ENCODE measurements around the gene RIN1.
A peak's percentile ranks its signal among the peaks of the same experiment; 100 is the strongest.
"Not testable (repeated sequence)": the region's sequence is repeated elsewhere in the genome, so short reads cannot be mapped to it uniquely, and the experiment has no call there.

RIN1 gene

DNA sequence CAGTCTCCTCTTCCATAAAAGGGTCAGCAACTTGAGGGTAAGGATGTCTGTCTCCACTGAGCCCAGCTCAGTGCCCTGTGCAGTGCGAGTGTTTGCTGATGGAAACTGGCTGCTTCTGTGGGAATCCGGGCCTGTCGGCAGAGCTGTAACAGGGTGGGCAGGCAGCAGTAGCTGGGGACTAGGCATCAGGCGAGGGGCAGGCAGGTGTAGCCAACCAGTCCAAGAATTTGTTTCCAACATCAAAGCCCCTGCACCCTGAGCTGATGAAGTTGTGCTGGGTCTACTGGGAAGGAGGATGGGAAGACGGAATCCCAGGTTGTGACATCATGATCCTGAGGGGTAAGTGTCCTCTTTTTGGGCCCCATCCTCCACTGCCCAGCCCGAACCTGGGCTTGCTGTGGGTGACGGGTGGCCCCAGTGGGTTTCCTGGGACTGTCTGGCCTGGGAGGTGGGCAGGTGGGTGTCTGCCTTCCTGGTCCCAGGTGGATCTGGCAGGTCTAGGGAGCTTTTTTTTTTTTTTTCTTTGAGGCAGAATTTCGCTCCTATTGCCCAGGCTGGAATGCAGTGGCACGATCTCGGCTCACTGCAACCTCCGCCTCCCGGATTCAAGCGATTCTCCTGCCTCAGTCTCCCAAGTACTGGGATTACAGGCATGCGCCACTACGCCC lies 24.3 kb upstream of the RIN1 start:
- no peak for ATAC-seq

DNA sequence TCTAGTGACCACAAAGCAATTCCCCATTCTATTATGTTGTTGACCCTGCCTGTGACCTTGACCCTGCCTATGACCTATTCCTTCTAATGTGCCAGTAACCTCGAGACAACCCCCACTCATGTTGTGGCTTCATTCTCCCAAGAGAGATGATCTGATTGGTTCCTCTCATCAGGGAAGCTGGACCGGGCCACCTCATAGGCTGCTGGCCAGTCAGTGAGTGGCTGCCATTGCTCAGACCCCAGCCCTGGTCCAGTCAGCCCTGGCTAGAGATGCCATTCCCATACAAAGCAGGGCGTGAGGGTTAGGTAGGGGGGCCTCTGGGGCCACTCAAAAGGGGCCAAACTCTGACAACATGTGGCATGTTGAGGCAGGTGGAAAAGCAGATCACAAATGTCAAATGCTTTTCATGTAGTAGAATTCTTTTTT lies 23.4 kb upstream of the RIN1 start:
- ATAC-seq: no peak

DNA sequence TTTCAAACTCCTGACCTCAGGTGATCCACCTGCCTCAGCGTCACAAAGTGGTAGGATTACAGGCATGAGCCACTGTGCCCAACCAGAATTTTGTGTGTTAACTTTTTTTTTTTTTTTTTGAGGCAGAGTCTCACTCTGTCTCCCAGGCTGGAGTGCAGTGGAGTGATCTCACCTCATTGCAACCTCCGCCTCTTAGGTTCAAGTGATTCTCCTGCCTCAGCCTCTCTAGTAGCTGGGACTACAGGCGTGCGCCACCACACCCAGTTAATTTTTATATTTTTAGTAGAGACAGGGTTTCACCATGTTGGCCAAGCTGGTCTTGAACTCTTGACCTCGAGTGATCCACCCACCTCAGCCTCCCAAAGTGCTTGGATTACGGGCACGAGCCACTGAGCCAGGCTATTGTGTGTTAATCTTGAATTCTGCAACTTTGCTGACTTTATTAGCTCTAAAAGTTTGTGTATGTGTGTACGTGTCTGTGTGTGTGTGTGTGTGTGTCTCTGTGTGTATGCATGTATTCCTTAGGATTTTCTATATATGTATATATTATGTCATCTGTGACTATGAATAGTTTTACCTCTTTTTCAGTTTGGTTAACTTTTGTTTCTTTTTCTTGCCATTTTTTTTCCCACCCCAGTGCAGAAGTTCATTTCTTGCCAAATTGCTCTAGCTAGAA lies 14.5 kb upstream of the RIN1 start:
- not testable (repeated sequence) for ATAC-seq

DNA sequence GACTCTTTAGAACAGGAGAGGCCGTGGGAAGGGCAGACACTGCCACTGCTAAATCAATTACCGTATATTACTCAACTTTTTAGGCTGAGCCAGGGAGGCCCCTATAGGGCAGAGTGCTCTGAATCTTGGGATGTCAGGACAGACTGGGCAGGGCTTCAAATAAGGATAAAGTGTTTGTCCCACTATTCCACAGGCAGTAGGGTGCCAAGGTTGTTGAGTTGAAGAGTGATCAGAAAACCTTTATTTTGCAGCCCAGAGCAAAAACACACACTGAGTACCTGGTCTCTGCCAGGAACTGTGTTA lies 12.8 kb upstream of the RIN1 start:
- ATAC-seq: no peak

DNA sequence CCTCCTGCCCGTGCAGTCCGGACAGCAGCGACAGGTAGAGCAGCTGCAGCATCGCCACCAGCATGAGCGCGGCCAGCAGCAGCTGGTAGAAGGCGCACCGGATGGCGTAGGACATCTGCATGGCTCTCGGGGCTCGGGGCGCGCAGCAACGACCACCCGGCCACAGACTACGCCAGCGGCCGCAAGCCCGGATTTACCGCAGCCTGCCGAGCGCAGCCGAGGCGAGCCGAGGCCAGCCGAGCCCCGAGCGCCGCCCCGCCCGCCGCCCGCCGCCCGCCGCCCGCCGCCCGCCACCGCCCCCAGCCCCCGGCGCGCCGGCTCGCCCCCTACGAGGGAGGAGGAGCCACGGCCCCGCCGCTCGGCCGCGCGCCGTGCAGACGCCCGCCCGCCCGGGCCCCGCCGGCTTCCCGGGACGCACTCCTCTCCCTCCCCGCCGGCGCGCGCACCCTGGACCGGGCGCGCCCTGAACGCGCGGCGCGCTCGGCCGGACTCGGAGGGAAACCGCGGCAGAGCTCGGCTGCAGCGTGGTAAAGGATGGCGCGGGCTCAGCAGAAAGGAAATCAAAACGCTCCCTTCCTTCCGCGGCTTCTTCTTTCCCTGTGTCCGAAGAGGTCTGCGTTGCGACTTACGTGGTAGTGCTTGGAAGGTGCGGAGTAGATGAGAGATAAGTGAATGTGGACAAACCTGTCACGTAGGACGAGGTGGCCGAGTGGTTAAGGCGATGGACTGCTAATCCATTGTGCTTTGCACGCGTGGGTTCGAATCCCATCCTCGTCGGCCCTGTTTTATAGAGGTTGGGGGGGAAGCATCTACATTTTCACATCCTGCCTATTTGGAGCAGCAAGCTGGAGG lies 11.4 kb upstream of the RIN1 start, which contains the start of gene B4GAT1:
Gene B4GAT1, minus strand, starts transcription at position 205 of the 852 bp plus-strand sequence. Its CDS starts 84 bp downstream, at position 121.
- peak; percentile 63 to 72 for ATAC-seq

DNA sequence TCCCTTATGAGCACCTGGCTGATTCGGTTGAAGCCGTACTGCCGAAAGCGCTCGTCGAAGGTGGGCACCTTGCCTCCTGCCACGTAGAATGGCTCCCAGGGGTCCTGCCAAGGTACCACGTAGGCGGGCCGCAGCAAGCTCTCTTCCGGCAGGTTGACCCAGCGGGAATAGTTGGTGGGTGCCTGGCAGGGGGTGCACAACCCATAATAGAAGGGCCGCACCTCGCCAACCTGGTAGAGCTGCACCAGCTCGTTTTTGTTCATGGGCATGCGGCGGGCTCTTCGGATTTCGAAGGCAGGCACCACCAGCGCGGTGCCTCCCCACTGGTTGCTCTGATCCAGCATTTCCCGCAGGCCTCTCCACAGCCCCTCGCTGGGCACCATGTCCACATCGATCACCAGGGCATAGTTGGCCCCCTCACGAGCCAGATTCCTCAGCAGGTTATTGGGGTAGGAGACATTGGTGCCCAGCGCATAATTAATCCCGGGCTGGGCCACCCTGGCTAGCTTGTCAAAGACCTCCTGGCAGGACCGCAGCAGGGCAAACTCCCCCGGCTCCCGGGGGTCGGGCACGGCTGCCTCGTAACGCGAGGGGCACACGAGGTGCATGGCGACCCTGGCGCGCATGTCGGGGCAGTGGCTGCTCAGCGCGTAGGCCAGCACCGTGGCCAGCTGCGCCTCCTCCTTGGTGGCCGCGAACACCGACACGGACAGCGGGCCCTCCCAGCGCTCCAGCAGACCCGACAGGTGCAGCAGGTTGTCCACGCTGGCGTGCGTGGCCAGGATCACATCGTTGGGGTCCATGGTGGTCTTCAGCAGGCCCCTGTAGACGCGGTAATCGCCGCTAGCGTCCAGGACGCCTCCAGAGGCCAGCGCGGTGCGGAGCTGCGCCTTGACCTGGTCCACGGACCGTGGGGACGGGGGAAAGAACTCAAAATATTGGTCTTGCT lies 10.5 kb upstream of the RIN1 start:
- ATAC-seq: no peak

DNA sequence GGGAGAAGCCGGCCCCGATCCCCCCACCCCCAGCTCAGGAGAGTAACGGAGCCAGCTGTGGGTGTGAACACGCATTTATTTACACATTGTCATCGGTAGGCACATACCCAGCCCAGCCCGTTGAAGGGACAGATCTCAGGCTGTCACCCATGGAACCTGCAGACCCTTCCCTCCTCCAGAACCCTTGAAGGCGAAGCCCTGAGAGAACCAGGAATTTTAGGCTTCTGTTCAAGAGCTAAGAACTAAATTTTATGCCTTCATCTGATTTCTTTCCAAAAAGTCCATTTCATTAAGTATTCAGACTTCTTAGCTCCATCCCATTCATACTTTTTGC lies 9.0 kb upstream of the RIN1 start:
- ATAC-seq: peak; percentile 5 to 6

DNA sequence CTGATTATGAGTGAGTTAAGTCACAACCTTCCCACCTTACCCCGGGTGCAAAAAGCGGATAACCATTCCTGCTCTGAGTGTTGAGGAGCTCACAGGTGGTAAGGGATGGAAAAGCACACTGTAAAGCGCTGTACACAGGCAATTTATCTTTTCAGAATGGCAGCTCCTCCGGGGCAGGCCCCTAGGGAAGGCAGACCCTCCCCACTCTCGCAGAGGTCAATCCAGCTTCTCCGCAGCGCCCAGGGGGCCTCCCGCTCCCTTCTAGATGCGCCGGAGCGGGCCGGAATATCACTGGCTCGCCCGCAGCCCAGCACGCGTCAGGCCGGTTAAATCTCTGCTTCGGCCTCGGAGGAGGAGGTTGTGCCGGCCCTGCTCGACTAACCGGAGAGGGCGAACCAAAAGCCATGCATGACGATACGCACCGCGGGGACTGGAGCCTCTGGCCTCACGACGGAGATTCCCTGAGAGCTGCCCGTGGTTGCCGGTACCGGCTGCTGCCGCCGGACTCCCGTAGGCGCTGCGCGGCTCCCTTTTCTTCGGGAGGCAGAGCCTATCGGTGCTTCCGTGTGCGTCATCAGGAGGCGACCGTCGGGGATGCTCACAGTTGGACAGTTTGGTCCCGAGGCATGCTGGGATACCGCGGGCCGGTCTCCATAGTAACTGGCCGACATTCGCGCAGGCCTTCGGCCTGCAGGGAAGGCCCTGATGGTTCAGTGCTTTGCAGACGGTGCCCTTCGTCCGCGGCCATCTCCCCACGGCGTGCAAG lies 8.5 kb upstream of the RIN1 start, which contains the start of gene BRMS1:
Gene BRMS1, minus strand, starts transcription at position 555 of the 766 bp plus-strand sequence. CDS start 2,870 bp downstream, outside the sequence.
- ATAC-seq: peak; percentile 82 to 86

DNA sequence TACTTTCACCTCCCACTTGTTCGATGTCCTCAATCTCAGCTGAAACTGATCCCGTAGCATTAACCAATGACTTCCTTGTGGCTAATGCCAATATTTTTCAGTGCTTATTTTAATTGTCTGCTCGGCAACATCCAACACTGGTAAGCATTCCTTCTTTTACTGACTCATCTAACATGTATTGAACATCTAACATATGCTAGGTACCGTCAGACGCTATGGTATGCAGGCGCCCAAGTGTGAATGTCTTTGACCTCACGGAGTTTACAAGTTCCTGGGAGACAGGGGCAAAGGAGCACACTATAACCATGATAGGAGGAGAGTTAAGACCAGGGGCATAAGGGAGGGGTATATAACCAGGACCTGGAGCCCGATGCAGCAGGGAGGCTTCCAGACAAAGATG lies 6.9 kb upstream of the RIN1 start:
- ATAC-seq: no peak

DNA sequence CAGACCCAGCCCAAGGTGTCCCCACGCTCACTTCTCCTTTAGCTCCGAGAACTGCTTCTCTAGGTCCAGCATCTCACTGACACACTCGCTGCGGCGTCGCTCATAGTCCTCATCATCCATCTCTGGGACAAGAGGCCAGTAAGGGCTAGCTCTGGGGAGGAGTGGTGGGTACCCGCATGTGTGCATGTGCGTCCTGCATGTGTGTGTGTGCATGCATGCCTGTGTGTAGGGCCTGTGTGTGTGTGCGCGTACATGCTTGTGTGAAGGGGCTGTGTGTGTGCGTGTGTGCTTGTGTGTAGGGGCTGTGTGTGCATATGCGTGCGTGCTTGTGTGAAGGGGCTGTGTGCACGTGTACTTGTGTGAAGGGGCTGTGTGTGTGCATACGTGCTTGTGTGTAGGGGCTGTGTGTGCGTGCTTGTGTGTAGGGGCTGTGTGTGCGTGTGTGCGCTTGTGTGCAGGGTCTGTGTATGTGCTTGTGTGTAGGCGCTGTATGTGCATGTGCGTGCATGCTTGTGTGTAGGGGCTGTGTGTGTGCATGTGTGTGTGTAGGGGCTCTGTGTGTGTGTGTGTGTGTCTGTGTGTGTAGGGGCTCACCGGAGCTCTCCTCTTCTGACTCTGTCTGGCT lies 5.4 kb upstream of the RIN1 start:
- no peak for ATAC-seq

DNA sequence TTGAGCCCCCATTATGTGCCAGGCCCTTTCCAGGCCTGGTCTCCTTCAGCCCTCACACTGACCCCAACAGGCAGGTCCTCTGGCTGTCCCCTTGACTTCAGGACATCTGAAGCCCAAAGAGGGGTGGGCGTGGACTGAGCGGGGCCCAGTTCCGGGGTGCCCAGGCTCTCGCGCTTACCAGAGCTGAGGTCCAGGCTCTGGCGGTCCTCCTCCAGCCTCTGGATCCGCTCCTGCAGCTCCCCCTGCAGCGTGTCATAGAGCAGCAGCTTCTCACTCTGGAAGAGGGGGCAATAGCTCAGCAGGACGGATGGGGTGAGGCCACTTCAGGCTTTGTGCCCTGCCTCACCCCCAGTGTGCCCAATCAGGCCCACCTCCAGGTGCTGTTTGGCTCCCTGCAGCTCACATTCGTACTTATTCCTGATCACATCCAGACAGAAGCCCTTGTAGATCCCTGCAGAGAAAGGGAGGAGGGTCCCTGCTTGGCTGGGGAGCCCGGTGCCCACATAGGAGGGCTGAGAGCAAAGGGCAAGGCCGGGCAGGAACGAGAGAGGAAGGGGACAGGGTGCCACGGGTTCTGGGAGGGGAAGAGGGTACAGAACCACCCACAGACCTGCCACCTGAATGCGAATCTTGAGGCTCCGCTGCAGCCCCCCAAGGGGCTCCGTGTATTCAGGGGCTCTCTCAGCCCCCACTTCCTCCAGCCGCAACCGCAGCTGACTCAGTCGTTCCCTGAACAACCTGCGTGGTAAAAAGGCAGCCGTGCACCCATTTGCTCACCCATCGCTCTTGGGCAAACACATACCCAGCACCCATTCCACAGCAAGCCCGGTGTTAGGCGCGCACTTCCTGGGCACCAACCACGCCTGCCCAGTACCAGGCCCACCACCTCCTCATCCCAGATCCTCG lies 4.6 kb upstream of the RIN1 start:
- no peak for ATAC-seq

DNA sequence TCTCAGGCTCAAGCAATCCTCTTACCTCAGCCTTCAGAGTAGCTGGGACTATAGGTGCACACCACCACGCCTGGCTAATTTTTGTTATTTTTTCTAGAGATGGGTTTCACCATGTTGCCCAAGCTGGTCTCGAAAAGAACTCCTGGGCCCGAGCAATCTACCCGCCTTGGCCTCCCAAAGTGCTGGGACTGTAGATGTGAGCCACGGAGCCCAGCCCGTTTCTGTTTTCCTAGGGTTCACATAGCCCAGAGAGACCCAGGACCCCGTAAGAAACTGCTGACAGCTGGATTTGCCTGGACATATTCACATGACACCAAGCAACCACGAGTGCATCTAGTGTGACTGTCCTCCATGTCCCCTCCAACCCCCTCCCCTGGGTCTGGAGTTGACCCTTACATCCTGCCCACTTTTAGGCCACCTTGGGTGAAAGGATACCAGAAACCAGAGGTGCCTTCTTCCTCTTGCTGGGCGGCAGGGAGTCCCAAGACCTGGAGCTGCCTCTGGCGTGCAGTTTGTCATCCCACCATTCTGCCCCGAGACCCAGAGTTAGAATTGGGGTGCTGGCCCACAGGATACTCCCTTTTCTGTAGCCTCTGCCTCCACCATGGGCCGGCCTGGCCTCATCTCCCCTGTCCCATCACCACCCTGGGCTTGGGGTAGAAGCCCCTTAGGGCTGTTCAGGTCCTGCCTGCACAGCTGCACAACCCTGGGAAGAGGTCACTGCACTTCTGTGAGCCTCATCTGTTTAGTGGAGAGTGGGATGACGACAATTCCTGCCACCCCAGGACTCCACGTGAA lies 3.7 kb upstream of the RIN1 start:
- ATAC-seq: no peak

DNA sequence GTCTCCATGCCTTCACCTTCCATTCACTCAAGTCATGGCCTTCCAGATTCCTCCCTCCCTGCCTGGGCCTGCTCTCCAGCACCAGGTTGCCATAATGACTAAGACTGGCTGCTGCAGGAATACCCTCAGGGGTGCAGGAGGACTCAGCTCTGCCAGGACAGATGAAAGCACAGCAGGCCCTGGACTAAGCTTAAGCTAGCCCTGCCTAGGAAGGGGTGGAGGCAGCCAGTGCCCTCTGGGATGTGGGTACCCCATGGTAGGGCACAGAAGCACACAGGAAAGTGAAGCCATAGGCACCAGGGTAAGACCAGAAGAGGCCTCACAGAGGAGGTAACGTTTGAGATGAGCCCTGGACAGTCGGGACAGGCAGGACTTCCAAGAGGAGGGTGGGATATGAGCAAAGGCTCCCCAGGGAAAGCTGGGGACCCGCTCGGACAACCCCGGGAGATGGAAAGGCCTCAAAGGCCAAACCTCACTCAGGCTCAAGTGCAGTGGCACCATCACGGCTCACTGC lies 3.0 kb upstream of the RIN1 start:
- ATAC-seq: no peak

DNA sequence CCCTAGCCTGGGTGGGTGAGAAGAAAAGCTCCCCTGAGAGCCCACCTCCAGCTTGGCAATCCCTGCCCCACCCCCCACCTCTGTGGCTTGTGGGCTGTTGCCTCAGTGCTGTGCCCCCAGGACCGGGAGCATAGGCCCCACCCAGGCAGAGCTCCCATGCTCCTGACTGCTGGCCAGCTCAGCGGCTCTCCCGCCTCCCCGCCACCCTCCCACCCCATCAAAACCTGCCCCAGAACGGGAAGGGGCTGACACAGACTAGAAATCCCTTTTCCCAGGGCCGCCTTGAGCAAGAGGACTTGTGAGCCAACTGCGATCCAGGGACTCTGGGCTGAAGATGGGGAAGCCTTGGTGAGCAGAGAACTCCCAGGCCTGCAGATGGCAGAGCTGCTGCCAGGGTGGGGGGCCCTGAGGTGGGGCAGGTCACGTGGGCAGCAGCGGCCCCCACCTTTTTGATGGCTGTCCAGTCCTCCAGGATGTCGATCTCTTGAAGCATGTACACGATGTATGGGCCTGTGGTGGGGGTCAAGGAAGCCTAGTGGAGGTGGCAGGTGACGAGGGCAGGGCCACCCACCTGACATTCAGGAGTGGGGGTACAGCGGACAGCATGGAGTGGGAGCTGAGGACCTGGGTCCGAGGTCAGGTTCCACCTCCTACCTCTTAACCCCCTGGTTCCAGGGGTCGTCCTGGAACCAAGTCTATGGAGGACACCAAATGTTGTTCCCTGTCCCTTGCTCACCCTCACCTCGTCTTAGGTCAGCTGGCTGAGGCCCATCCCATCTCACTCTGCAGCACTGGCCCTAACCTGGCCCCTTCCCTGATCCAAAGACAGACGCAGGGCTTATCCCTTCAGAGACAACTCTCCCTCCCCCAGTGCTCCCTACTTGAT lies 2.3 kb upstream of the RIN1 start:
- ATAC-seq: no peak

DNA sequence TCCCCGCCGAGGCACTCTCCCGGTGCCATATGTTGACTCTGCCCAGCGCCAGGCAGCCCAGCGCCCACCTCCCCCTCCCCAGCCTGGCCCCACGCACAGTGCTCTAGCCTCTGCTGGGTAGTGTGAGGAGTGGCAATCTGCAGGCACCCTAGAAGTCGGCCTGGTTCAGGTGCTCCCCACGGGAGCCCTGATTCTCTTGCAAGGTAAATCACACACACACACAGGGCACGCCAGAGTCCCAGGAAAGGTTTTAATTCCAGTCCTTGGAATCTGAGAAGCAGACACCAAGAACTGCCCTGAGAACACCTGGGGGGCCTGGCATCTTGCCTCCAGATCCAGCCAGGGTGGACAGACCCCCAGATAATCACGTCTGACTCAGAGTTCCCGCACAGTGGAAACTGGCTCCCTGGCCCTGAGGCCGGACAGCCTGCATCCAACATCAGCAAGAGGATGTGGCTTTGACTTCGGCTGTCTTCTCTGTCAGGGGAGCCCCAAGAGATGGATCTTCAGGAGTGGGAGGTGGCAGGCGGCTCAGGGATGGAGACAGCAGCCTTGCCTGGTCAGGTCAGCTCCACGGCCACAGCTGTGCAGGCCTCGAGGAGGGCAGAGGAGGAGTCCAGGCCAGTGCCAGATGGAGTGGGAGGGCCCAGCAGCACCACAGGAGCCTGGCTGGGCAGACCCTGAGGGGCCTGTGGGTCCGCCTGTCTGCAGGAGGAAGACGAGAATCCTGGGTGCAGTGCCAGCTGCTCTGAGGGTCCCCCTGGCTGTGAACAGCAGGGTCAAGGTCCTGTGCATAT lies 1.1 kb upstream of the RIN1 start:
- ATAC-seq: no peak

DNA sequence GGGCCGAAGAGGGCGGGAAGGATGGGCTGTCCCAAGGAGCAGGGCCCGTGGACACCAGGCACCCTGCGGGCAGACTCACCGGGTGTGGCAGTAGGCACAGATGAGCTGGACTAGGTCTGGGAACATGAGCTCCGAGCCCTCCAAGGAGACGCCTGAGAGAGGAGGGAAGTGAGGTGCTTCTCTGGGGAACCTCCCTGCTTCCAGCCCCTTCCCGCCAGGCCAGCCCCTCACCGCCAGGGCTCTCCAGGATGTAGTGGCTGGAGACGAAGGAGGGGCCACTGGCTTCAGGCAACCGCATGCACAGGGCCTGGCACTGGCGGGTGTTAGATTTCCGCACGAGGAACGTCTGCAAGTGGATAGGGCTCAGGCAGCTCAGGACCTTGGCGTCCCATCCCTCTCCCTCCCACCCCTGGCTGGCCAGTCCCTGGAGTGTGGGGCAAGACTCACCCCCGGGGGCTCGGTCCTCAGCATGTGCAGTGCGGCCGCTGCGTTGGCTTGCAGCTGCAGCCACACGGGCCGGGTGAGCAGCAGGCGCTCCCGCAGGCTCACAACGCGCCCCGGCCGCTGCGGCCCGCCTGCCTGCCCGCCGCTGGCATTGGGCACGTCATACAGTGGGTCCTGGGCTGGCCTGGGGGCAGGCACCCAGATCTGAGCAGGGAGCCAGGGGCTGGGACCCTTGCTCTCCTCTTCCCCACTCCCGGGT lies 552 bp downstream of the RIN1 start:
- ATAC-seq: no peak

Measured in activated CD4-positive, CD25-positive, alpha-beta regulatory T cell treated with anti-CD3 and anti-CD28 coated beads, Interleukin-2, amount 50 U/mL, for 24 hours (primary cell).